ENCODE data around the gene CLEC11A. TPM values are rescaled to one million over a fixed set of nuclear protein-coding genes. Genes with fewer than 3 reads are reported as not detected.

CLEC11A gene
- total and polyA plus RNA-seq, 2 donors from 2014 or later: 9.6 to 24.5 TPM

DNA sequence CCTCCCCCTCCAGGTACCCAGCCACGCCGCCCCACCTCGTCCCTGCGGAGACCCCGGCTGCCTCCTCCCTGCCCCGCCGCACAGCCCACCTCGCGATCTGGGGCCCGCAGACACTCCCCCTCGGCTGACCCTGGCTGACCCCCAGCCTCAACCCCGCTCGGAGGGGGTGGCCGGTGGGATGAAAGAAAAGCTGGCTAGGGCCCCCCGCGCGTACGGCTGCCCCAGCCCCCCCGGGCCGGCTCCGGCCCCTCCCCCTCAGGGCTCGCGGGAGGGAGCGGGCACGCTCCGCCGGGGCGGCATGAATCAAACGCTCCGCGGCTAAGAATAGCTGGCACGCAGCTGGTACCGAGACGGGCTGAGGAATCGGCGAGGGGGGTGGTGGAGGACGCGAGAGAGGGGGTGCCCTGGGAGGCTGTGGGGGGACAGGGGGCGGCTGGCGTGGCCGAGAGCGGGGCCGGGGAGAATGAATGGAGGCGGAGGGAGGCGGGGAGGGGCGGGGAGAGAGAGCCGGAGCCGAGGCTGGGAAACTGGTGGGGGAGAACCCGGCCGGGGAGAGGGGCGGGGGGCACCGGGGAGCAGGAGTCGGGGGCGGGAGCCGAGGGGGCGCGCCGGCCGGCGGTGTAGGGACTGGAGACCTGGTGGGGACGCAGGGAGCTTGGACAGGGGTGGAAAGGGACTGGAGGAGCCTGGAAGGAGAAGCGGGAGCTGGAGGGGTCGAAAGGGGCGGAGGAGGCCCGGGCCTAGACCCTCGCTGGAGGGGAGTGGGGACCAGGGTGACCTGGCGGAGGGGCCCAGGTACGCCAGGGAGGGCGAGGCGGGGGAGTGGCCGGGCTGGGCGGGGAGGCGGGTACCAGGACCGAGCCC lies 4.7 kb upstream of the CLEC11A start:
- no peaks in the 10 kb centered on the region for H3K9me3 ChIP-seq (ENCODE audit: control insufficient read depth in 2 of 3, insufficient read depth in 1 of 3, low read length in 3 of 3)
- intact Hi-C loops (cut with DNase I): no loop called here
- no peak overlapping the region for H3K27ac ChIP-seq (ENCODE audit: low read depth in 2 of 2, low read length in 2 of 2)
- peak in 4 of 5 donors; percentile 53 to 82 (median 59) for DNase-seq
- H3K27me3 ChIP-seq (ENCODE audit: control insufficient read depth, insufficient read depth, low read length): no peaks in the 10 kb centered on the region
- no peaks in the 10 kb centered on the region for H3K36me3 ChIP-seq (ENCODE audit: control insufficient read depth in 2 of 3, insufficient read depth in 3 of 3, low read length in 3 of 3)
- no peaks in the 10 kb centered on the region for H3K4me1 ChIP-seq (ENCODE audit: control insufficient read depth in 2 of 3, insufficient read depth in 2 of 3, low read depth in 1 of 3, low read length in 3 of 3)
- no peak overlapping the region for H3K9ac ChIP-seq (ENCODE audit: low read length in 3 of 3)
- TF ChIP-seq, protein P1, sequence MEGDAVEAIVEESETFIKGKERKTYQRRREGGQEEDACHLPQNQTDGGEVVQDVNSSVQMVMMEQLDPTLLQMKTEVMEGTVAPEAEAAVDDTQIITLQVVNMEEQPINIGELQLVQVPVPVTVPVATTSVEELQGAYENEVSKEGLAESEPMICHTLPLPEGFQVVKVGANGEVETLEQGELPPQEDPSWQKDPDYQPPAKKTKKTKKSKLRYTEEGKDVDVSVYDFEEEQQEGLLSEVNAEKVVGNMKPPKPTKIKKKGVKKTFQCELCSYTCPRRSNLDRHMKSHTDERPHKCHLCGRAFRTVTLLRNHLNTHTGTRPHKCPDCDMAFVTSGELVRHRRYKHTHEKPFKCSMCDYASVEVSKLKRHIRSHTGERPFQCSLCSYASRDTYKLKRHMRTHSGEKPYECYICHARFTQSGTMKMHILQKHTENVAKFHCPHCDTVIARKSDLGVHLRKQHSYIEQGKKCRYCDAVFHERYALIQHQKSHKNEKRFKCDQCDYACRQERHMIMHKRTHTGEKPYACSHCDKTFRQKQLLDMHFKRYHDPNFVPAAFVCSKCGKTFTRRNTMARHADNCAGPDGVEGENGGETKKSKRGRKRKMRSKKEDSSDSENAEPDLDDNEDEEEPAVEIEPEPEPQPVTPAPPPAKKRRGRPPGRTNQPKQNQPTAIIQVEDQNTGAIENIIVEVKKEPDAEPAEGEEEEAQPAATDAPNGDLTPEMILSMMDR (IDR thresholded peaks at IDR 0.05; ENCODE audit: borderline replicate concordance, extremely low read depth, insufficient read depth): no peak
- no peak for FAIRE-seq
- no peak overlapping the region for H3K4me3 ChIP-seq (ENCODE audit: low read length in 3 of 3)

DNA sequence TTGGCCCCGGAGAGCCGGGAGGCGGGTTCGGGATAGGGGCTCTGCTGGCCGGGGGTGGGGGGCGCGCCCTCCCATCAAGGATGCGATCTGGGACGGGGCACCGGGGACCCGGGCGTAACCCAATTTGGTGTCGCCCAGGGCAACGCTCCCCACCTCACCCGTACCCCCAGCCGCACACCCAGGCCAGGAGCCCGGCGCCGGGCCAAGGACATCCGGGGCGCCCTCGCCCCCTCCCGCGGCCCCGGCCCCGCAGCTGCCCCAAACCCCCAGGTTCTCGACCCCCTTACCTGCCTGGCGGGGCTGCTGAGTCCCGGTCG lies 4.1 kb upstream of the CLEC11A start:
- intact Hi-C loops (cut with DNase I): no loop called here
- Histone ChIP-seq H3K9ac (ENCODE audit: low read length in 3 of 3) (no peak overlapping the region), H3K9me3 (ENCODE audit: control insufficient read depth in 2 of 3, insufficient read depth in 1 of 3, low read length in 3 of 3) (no peaks in the 10 kb centered on the region), H3K27me3 (ENCODE audit: control insufficient read depth, insufficient read depth, low read length) (no peaks in the 10 kb centered on the region), H3K36me3 (ENCODE audit: control insufficient read depth in 2 of 3, insufficient read depth in 3 of 3, low read length in 3 of 3) (no peaks in the 10 kb centered on the region), H3K4me1 (ENCODE audit: control insufficient read depth in 2 of 3, insufficient read depth in 2 of 3, low read depth in 1 of 3, low read length in 3 of 3) (peaks cover 0 to 2% (median 0%) of the 10 kb centered on the region in 3 donors), H3K27ac (ENCODE audit: low read depth in 2 of 2, low read length in 2 of 2) (no peak overlapping the region), H3K4me3 (ENCODE audit: low read length in 3 of 3) (no peak overlapping the region)
- TF ChIP-seq, protein P1 (IDR thresholded peaks at IDR 0.05; ENCODE audit: borderline replicate concordance, extremely low read depth, insufficient read depth): no peak
- DNase-seq (no peak), FAIRE-seq (no peak)

DNA sequence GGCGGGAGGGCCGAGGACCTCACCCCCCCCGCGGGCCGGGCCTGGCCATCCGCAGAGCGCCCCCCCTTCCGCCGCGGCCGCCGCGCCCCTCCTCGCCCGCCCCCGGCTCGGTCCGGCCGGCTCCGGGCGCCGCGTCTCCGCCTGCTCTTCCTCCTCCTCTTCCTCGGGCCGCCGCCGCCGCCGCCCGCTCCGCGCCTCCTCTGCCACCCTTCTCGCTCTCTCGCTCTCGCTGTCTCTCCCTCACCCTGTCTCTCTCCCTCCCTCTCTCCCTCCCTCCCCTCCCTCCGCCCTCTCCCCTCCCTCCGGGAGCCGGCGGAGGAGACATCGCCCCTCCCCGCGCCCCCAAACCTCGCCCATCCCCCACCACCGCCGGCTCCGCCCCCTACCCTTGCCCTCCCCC lies 3.6 kb upstream of the CLEC11A start, which contains the start of gene SHANK1:
SHANK1 (minus strand) TSS at position 237 of the 400 bp plus-strand sequence. CDS start 2,883 bp downstream, outside the sequence.
- FAIRE-seq (no peak), DNase-seq (peak in 4 of 5 donors; percentile 63 to 87 (median 72))
- Histone ChIP-seq H3K9me3 (ENCODE audit: control insufficient read depth in 2 of 3, insufficient read depth in 1 of 3, low read length in 3 of 3) (no peaks in the 10 kb centered on the region), H3K9ac (ENCODE audit: low read length in 3 of 3) (no peak within 1 kb of the TSS), H3K27me3 (ENCODE audit: control insufficient read depth, insufficient read depth, low read length) (no peaks in the 10 kb centered on the region), H3K36me3 (ENCODE audit: control insufficient read depth in 2 of 3, insufficient read depth in 3 of 3, low read length in 3 of 3) (no peaks in the 10 kb centered on the region), H3K4me1 (ENCODE audit: control insufficient read depth in 2 of 3, insufficient read depth in 2 of 3, low read depth in 1 of 3, low read length in 3 of 3) (peaks cover 0 to 4% (median 0%) of the 10 kb centered on the region in 3 donors), H3K27ac (ENCODE audit: low read depth in 2 of 2, low read length in 2 of 2) (no peak within 1 kb of the TSS), H3K4me3 (ENCODE audit: low read length in 3 of 3) (no peak within 1 kb of the TSS)
- intact Hi-C loops (cut with DNase I): no loop called here
- TF ChIP-seq, protein P1 (IDR thresholded peaks at IDR 0.05; ENCODE audit: borderline replicate concordance, extremely low read depth, insufficient read depth): no peak
